Upper lobe of left lung (tissue), 6 donors: ENCODE results near the gene SDSL. TPM values are rescaled to one million over a fixed set of nuclear protein-coding genes. Genes with fewer than 3 reads are reported as not detected.
A peak's percentile ranks its signal among the peaks of the same experiment; 100 is the strongest.

Source experiments
- ATAC-seq, 2 donors: fragments of 200-7000 bp; cut with Tn5 transposase; one replicate each; pipeline ENCODE4 v1.9.1; 2022; ENCODE audit warnings: mild to moderate bottlenecking in 2 of 2, moderate library complexity in 2 of 2; ENCODE audit not compliant: low FRiP score in 2 of 2
- DNase-seq, 2 donors: peaks; one replicate each; pipeline ENCODE4 v3.0.0-alpha.2; 2019 to 2020
- H3K27ac ChIP-seq, 4 donors: fragments of 200-600 bp; sonication (generic); one replicate each; pipeline ENCODE4 v1.5.1; 2016 to 2019
- H3K27me3 ChIP-seq, 4 donors: fragments of 200-600 bp; sonication (generic); one replicate each; pipeline ENCODE4 v1.5.1; 2017 to 2019
- H3K36me3 ChIP-seq, 4 donors: fragments of 200-600 bp; sonication (generic); one replicate each; pipeline ENCODE4 v1.5.1; 2016 to 2019
- H3K4me1 ChIP-seq, 4 donors: fragments of 200-600 bp; sonication (generic); one replicate each; pipeline ENCODE4 v1.5.1; 2018 to 2019
- H3K4me3 ChIP-seq, 4 donors: fragments of 200-600 bp; sonication (generic); one replicate each; pipeline ENCODE4 v1.5.1; 2017 to 2019; ENCODE audit warnings: mild to moderate bottlenecking in 2 of 4, moderate library complexity in 1 of 4
- H3K9me3 ChIP-seq, 4 donors: fragments of 200-600 bp; sonication (generic); one replicate each; pipeline ENCODE4 v1.5.1; 2018 to 2019
- CTCF ChIP-seq, 6 experiments: fragments of 450-650 bp in 4 of 6; fragments of 200-600 bp in 2 of 6; sonication (generic) in 2 of 6; IDR thresholded peaks; one replicate each; pipeline ENCODE4 v1.5.1; 2016 to 2019; ENCODE audit warnings: antibody characterized with exemption in 6 of 6
- EP300 ChIP-seq, 4 donors: sonication (generic); formaldehyde crosslinking; IDR thresholded peaks; one replicate each; pipeline ENCODE4 v1.5.1; 2017; ENCODE audit warnings: antibody characterized with exemption in 4 of 4, control low read depth in 2 of 4
- POLR2A ChIP-seq, 4 donors: fragments of 450-650 bp; IDR thresholded peaks; one replicate each; pipeline ENCODE4 v1.5.1; 2016 to 2017; ENCODE audit warnings: antibody characterized with exemption in 4 of 4, mild to moderate bottlenecking in 2 of 4
- POLR2AphosphoS5 ChIP-seq, 2 donors: sonication (generic); formaldehyde crosslinking; IDR thresholded peaks; one replicate each; pipeline ENCODE4 v1.5.1; 2017; ENCODE audit warnings: antibody characterized with exemption in 2 of 2
- WGBS, 2 donors: methylation state at CpG; one replicate each; pipeline ENCODE4 v1.1.5; 2017 to 2018; 5-methylcytosine and 5-hydroxymethylcytosine counted together
- total RNA-seq, 6 donors: library from RNA; depleted of rRNA in 4 of 6; stranded (reverse); fragments of >200 nt in 4 of 6; gene quantifications; one replicate each; pipeline versions ENCODE4 v1.1.0 to v1.2.1, GENCODE V29; 2016 to 2021
- donor health status: DM: no; HTN: no; CAD: no; lungs with moderate emphysema.
- donor health status: DM: no; HTN: yes; CAD: no; lungs with severe emphysema.

The SDSL gene
- total RNA-seq, 6 donors from 2014 or later = 1.1 to 26.9 (median 9.1) TPM

- 42 to 49% methylated on average over 14 of the region's 14 CpGs for WGBS, 2 donors
- peak in 1 of 2 donors; percentile 7 for ATAC-seq
- Histone ChIP-seq H3K27ac (no peak overlapping the region), H3K9me3 (no peaks in the 10 kb centered on the region), H3K4me1 (no peaks in the 10 kb centered on the region), H3K4me3 (no peak overlapping the region), H3K36me3 (no peaks in the 10 kb centered on the region), H3K27me3 (no peaks in the 10 kb centered on the region)
- DNase-seq = no peak
- TF ChIP-seq EP300 (IDR thresholded peaks at IDR 0.05) = no peak
- TF ChIP-seq CTCF (IDR thresholded peaks at IDR 0.05) = no peak
- no peak for TF ChIP-seq POLR2A (IDR thresholded peaks at IDR 0.05)
- no peak for TF ChIP-seq POLR2AphosphoS5 (IDR thresholded peaks at IDR 0.05)
These were observed 19.0 kb downstream of the SDSL start for GRCh38 chr12:113440947-113441782.

- Histone ChIP-seq H3K4me3 (no peak overlapping the region), H3K9me3 (no peaks in the 10 kb centered on the region), H3K36me3 (no peaks in the 10 kb centered on the region), H3K4me1 (no peaks in the 10 kb centered on the region), H3K27me3 (no peaks in the 10 kb centered on the region), H3K27ac (no peak overlapping the region)
- TF ChIP-seq CTCF (IDR thresholded peaks at IDR 0.05) (no peak), EP300 (IDR thresholded peaks at IDR 0.05) (no peak), POLR2AphosphoS5 (IDR thresholded peaks at IDR 0.05) (no peak), POLR2A (IDR thresholded peaks at IDR 0.05) (no peak)
- ATAC-seq (no peak), DNase-seq (no peak)
- 79 to 83% methylated on average over 5 to 6 of the region's 6 CpGs for WGBS, 2 donors
These were observed 20.9 kb downstream of the SDSL start for GRCh38 chr12:113443030-113443539.

GRCh38 chr12:113445544-113446171 is 23.5 kb downstream of the SDSL start:
- H3K27me3 ChIP-seq = no peaks in the 10 kb centered on the region
- no peak for TF ChIP-seq POLR2AphosphoS5 (IDR thresholded peaks at IDR 0.05)
- no peak for TF ChIP-seq CTCF (IDR thresholded peaks at IDR 0.05)
- no peak for TF ChIP-seq EP300 (IDR thresholded peaks at IDR 0.05)
- TF ChIP-seq POLR2A (IDR thresholded peaks at IDR 0.05) = no peak
- H3K27ac ChIP-seq = no peak overlapping the region
- no peak for DNase-seq
- no peaks in the 10 kb centered on the region for H3K4me1 ChIP-seq
- no peak overlapping the region for H3K4me3 ChIP-seq
- no peaks in the 10 kb centered on the region for H3K9me3 ChIP-seq
- ATAC-seq = peak in 1 of 2 donors; percentile 45
- 79% methylated on average over 6 of the region's 6 CpGs for WGBS, 2 donors
- H3K36me3 ChIP-seq = no peaks in the 10 kb centered on the region

GRCh38 chr12:113448873-113449272 is 26.7 kb downstream of the SDSL start:
- H3K4me1 ChIP-seq = no peaks in the 10 kb centered on the region
- DNase-seq = no peak
- no peaks in the 10 kb centered on the region for H3K27me3 ChIP-seq
- H3K27ac ChIP-seq = no peak overlapping the region
- ATAC-seq = no peak
- 44 to 53% methylated on average over 7 of the region's 7 CpGs for WGBS, 2 donors
- no peaks in the 10 kb centered on the region for H3K9me3 ChIP-seq
- H3K4me3 ChIP-seq = no peak overlapping the region
- no peaks in the 10 kb centered on the region for H3K36me3 ChIP-seq
- TF ChIP-seq CTCF (IDR thresholded peaks at IDR 0.05) = no peak
- no peak for TF ChIP-seq POLR2A (IDR thresholded peaks at IDR 0.05)
- TF ChIP-seq EP300 (IDR thresholded peaks at IDR 0.05) = no peak
- TF ChIP-seq POLR2AphosphoS5 (IDR thresholded peaks at IDR 0.05) = no peak
